Loucy (cell line): ENCODE measurements around the gene NDST3.
A peak's percentile ranks its signal among the peaks of the same experiment; 100 is the strongest.

Experiments
- H2AFZ ChIP-seq: fragments of 200-600 bp; sonication (generic); 2 replicates; pipeline ENCODE4 v1.6.0; 2016; ENCODE audit warnings: antibody characterized with exemption, mild to moderate bottlenecking, low read length, moderate library complexity
- H3F3A ChIP-seq: fragments of 200-600 bp; 2 replicates; pipeline ENCODE4 v1.6.0; 2016; ENCODE audit warnings: antibody characterized with exemption, low read depth, mild to moderate bottlenecking
- H3K27me3 ChIP-seq: fragments of 200-600 bp; sonication (generic); 2 replicates; pipeline ENCODE4 v1.6.1; 2014; ENCODE audit warnings: low read length, mild to moderate bottlenecking; ENCODE audit not compliant: insufficient read depth, poor library complexity, severe bottlenecking
- H3K36me3 ChIP-seq: fragments of 200-600 bp; sonication (generic); 2 replicates; pipeline ENCODE4 v1.6.1; 2016; ENCODE audit warnings: low read length; ENCODE audit not compliant: insufficient read depth
- H3K4me1 ChIP-seq: fragments of 200-600 bp; sonication (generic); 2 replicates; pipeline ENCODE4 v1.5.1; 2014; ENCODE audit warnings: low read length, mild to moderate bottlenecking; ENCODE audit not compliant: insufficient read depth, poor library complexity, severe bottlenecking
- H3K4me2 ChIP-seq: fragments of 200-600 bp; sonication (generic); 2 replicates; pipeline ENCODE4 v1.6.0; 2014; ENCODE audit warnings: antibody characterized with exemption, low read length, low read depth, mild to moderate bottlenecking; ENCODE audit not compliant: poor library complexity, severe bottlenecking
- H3K4me3 ChIP-seq: fragments of 200-600 bp; sonication (generic); 2 replicates; pipeline ENCODE4 v1.5.1; 2014; ENCODE audit warnings: low read length, mild to moderate bottlenecking, mixed read lengths; ENCODE audit not compliant: poor library complexity, severe bottlenecking
- H3K79me2 ChIP-seq: fragments of 200-600 bp; sonication (generic); 2 replicates; pipeline ENCODE4 v1.6.1; 2014; ENCODE audit warnings: low read length; ENCODE audit not compliant: insufficient read depth
- H3K9ac ChIP-seq: fragments of 200-600 bp; sonication (generic); 2 replicates; pipeline ENCODE4 v1.6.0; 2014; ENCODE audit warnings: mild to moderate bottlenecking, low read depth, low read length, moderate library complexity; ENCODE audit not compliant: poor library complexity, severe bottlenecking
- H3K9me2 ChIP-seq: fragments of 200-600 bp; sonication (generic); replicated peaks from 2 replicates; pipeline ENCODE4 v1.6.1; 2016; ENCODE audit warnings: low read depth, low read length, mixed read lengths
- H3K9me3 ChIP-seq: fragments of 200-600 bp; sonication (generic); 2 replicates; pipeline ENCODE4 v1.6.1; 2014; ENCODE audit warnings: mild to moderate bottlenecking, antibody characterized with exemption, low read length, low read depth; ENCODE audit not compliant: insufficient read depth
- H4K20me1 ChIP-seq: fragments of 200-600 bp; sonication (generic); 2 replicates; pipeline ENCODE4 v1.6.0; 2014; ENCODE audit warnings: antibody characterized with exemption, low read length, mild to moderate bottlenecking; ENCODE audit not compliant: insufficient read depth, poor library complexity, severe bottlenecking
- CTCF ChIP-seq: fragments of 200-600 bp; sonication (generic); conservative IDR thresholded peaks from 2 replicates; pipeline ENCODE4 v1.5.1; 2014; ENCODE audit warnings: mild to moderate bottlenecking, antibody characterized with exemption, low read length
- EZH2phosphoT487 ChIP-seq: fragments of 200-600 bp; IDR thresholded peaks from 2 replicates; pipeline ENCODE4 v1.6.1; 2018; ENCODE audit warnings: antibody characterized with exemption, mild to moderate bottlenecking, moderate library complexity, borderline replicate concordance

Gene NDST3

GRCh38 chr4:118249890-118250289, 215.6 kb downstream of the NDST3 start:
- Histone ChIP-seq H3K4me3 (no peak overlapping the region), H3K27me3 (no peaks in the 10 kb centered on the region), H3F3A (no peaks in the 10 kb centered on the region), H3K9me2 (no peaks in the 10 kb centered on the region), H3K9me3 (no peaks in the 10 kb centered on the region), H3K9ac (no peak overlapping the region), H3K36me3 (no peaks in the 10 kb centered on the region), H3K79me2 (no peaks in the 10 kb centered on the region), H3K4me1 (no peaks in the 10 kb centered on the region), H2AFZ (no peak overlapping the region), H4K20me1 (no peaks in the 10 kb centered on the region), H3K4me2 (no peak overlapping the region)
- no peak for TF ChIP-seq EZH2phosphoT487
- no peak for TF ChIP-seq CTCF

GRCh38 chr4:118254368-118254767, 220.1 kb downstream of the NDST3 start:
- Histone ChIP-seq H3K4me1 (no peaks in the 10 kb centered on the region), H3K27me3 (no peaks in the 10 kb centered on the region), H3K9me2 (no peaks in the 10 kb centered on the region), H2AFZ (peak overlapping the region; percentile 10; the same call in 1 of the 2 replicates), H3K79me2 (no peaks in the 10 kb centered on the region), H3K4me3 (no peak overlapping the region), H3K36me3 (no peaks in the 10 kb centered on the region), H3K9me3 (no peaks in the 10 kb centered on the region), H3F3A (no peaks in the 10 kb centered on the region), H3K4me2 (no peak overlapping the region), H4K20me1 (no peaks in the 10 kb centered on the region), H3K9ac (no peak overlapping the region)
- TF ChIP-seq CTCF (no peak), EZH2phosphoT487 (no peak)

GRCh38 chr4:118259111-118259510, 224.8 kb downstream of the NDST3 start:
- H3F3A ChIP-seq: no peaks in the 10 kb centered on the region
- TF ChIP-seq EZH2phosphoT487 (no peak), CTCF (no peak)

More at GRCh38 chr4:118259111-118259510, 224.8 kb downstream of the NDST3 start:
- Histone ChIP-seq H3K9me3 (no peaks in the 10 kb centered on the region), H4K20me1 (no peaks in the 10 kb centered on the region), H3K4me1 (no peaks in the 10 kb centered on the region), H3K79me2 (no peaks in the 10 kb centered on the region), H3K4me2 (no peak overlapping the region), H3K36me3 (no peaks in the 10 kb centered on the region), H2AFZ (no peak overlapping the region), H3K9me2 (no peaks in the 10 kb centered on the region), H3K9ac (no peak overlapping the region), H3K27me3 (no peaks in the 10 kb centered on the region), H3K4me3 (no peak overlapping the region)
